ENCODE data around the gene LINGO1.

LINGO1 gene

GRCh38 chr15:77572186-77572585 lies 60.5 kb downstream of the LINGO1 start:
- Histone ChIP-seq H3K9me3 (ENCODE audit: control insufficient read depth, low read length) (no peaks in the 10 kb centered on the region), H3K36me3 (ENCODE audit: control insufficient read depth, insufficient read depth, low read length) (no peaks in the 10 kb centered on the region), H3K27me3 (ENCODE audit: control insufficient read depth, insufficient read depth, low read length, poor library complexity, severe bottlenecking) (no peaks in the 10 kb centered on the region), H3K27ac (ENCODE audit: insufficient read depth, low read depth, low read length, poor library complexity, severe bottlenecking) (no peak overlapping the region), H3K4me3 (ENCODE audit: insufficient read depth, low read depth, low read length) (no peak overlapping the region), H3K4me1 (ENCODE audit: control insufficient read depth, insufficient read depth, low read length) (peaks cover 26% of the 10 kb centered on the region)
- 88 to 92% methylated on average over 4 of the region's 4 CpGs for WGBS, 2 experiments

- Histone ChIP-seq H3K27me3 (ENCODE audit: control insufficient read depth, insufficient read depth, low read length, poor library complexity, severe bottlenecking) (no peaks in the 10 kb centered on the region), H3K4me1 (ENCODE audit: control insufficient read depth, insufficient read depth, low read length) (peaks cover 23% of the 10 kb centered on the region), H3K27ac (ENCODE audit: insufficient read depth, low read depth, low read length, poor library complexity, severe bottlenecking) (no peak overlapping the region), H3K36me3 (ENCODE audit: control insufficient read depth, insufficient read depth, low read length) (no peaks in the 10 kb centered on the region), H3K9me3 (ENCODE audit: control insufficient read depth, low read length) (no peaks in the 10 kb centered on the region), H3K4me3 (ENCODE audit: insufficient read depth, low read depth, low read length) (no peak overlapping the region)
- WGBS, 2 experiments: 82 to 83% methylated on average over 15 of the region's 15 CpGs
Observed at GRCh38 chr15:77571741-77572140, 61.0 kb downstream of the LINGO1 start.

GRCh38 chr15:77571181-77571580 lies 61.5 kb downstream of the LINGO1 start:
- Histone ChIP-seq H3K4me3 (ENCODE audit: insufficient read depth, low read depth, low read length) (no peak overlapping the region), H3K4me1 (ENCODE audit: control insufficient read depth, insufficient read depth, low read length) (peaks cover 27% of the 10 kb centered on the region), H3K36me3 (ENCODE audit: control insufficient read depth, insufficient read depth, low read length) (no peaks in the 10 kb centered on the region), H3K9me3 (ENCODE audit: control insufficient read depth, low read length) (no peaks in the 10 kb centered on the region), H3K27me3 (ENCODE audit: control insufficient read depth, insufficient read depth, low read length, poor library complexity, severe bottlenecking) (no peaks in the 10 kb centered on the region), H3K27ac (ENCODE audit: insufficient read depth, low read depth, low read length, poor library complexity, severe bottlenecking) (no peak overlapping the region)
- WGBS, 2 experiments: 87% methylated on average over 6 of the region's 6 CpGs

- H3K27me3 ChIP-seq (ENCODE audit: control insufficient read depth, insufficient read depth, low read length, poor library complexity, severe bottlenecking): no peaks in the 10 kb centered on the region
- 77 to 79% methylated on average over 6 of the region's 6 CpGs for WGBS, 2 experiments
- no peaks in the 10 kb centered on the region for H3K36me3 ChIP-seq (ENCODE audit: control insufficient read depth, insufficient read depth, low read length)
- peaks cover 33% of the 10 kb centered on the region for H3K4me1 ChIP-seq (ENCODE audit: control insufficient read depth, insufficient read depth, low read length)
- no peak overlapping the region for H3K4me3 ChIP-seq (ENCODE audit: insufficient read depth, low read depth, low read length)
- peak overlapping the region; percentile 63 for H3K27ac ChIP-seq (ENCODE audit: insufficient read depth, low read depth, low read length, poor library complexity, severe bottlenecking)
- H3K9me3 ChIP-seq (ENCODE audit: control insufficient read depth, low read length): no peaks in the 10 kb centered on the region
Observed at GRCh38 chr15:77569729-77570125, 63.0 kb downstream of the LINGO1 start.

- Histone ChIP-seq H3K27me3 (ENCODE audit: control insufficient read depth, insufficient read depth, low read length, poor library complexity, severe bottlenecking) (no peaks in the 10 kb centered on the region), H3K36me3 (ENCODE audit: control insufficient read depth, insufficient read depth, low read length) (no peaks in the 10 kb centered on the region), H3K4me1 (ENCODE audit: control insufficient read depth, insufficient read depth, low read length) (peaks cover 34% of the 10 kb centered on the region), H3K9me3 (ENCODE audit: control insufficient read depth, low read length) (no peaks in the 10 kb centered on the region), H3K27ac (ENCODE audit: insufficient read depth, low read depth, low read length, poor library complexity, severe bottlenecking) (peak overlapping the region; percentile 63), H3K4me3 (ENCODE audit: insufficient read depth, low read depth, low read length) (no peak overlapping the region)
- 74 to 78% methylated on average over 24 of the region's 24 CpGs for WGBS, 2 experiments
Observed at GRCh38 chr15:77568973-77569728, 63.6 kb downstream of the LINGO1 start.

GRCh38 chr15:77568014-77568972 lies 64.4 kb downstream of the LINGO1 start:
- Histone ChIP-seq H3K9me3 (ENCODE audit: control insufficient read depth, low read length) (no peaks in the 10 kb centered on the region), H3K27me3 (ENCODE audit: control insufficient read depth, insufficient read depth, low read length, poor library complexity, severe bottlenecking) (no peaks in the 10 kb centered on the region), H3K36me3 (ENCODE audit: control insufficient read depth, insufficient read depth, low read length) (no peaks in the 10 kb centered on the region), H3K4me1 (ENCODE audit: control insufficient read depth, insufficient read depth, low read length) (peaks cover 34% of the 10 kb centered on the region), H3K4me3 (ENCODE audit: insufficient read depth, low read depth, low read length) (no peak overlapping the region), H3K27ac (ENCODE audit: insufficient read depth, low read depth, low read length, poor library complexity, severe bottlenecking) (no peak overlapping the region)
- 88% methylated on average over 14 of the region's 14 CpGs for WGBS, 2 experiments

GRCh38 chr15:77567202-77567601 lies 65.5 kb downstream of the LINGO1 start:
- no peak overlapping the region for H3K4me3 ChIP-seq (ENCODE audit: insufficient read depth, low read depth, low read length)
- 86 to 89% methylated on average over 10 of the region's 10 CpGs for WGBS, 2 experiments
- H3K36me3 ChIP-seq (ENCODE audit: control insufficient read depth, insufficient read depth, low read length): no peaks in the 10 kb centered on the region
- H3K27ac ChIP-seq (ENCODE audit: insufficient read depth, low read depth, low read length, poor library complexity, severe bottlenecking): no peak overlapping the region
- H3K4me1 ChIP-seq (ENCODE audit: control insufficient read depth, insufficient read depth, low read length): peaks cover 34% of the 10 kb centered on the region
- H3K9me3 ChIP-seq (ENCODE audit: control insufficient read depth, low read length): no peaks in the 10 kb centered on the region
- no peaks in the 10 kb centered on the region for H3K27me3 ChIP-seq (ENCODE audit: control insufficient read depth, insufficient read depth, low read length, poor library complexity, severe bottlenecking)

- Histone ChIP-seq H3K4me3 (ENCODE audit: insufficient read depth, low read depth, low read length) (no peak overlapping the region), H3K9me3 (ENCODE audit: control insufficient read depth, low read length) (no peaks in the 10 kb centered on the region), H3K27me3 (ENCODE audit: control insufficient read depth, insufficient read depth, low read length, poor library complexity, severe bottlenecking) (no peaks in the 10 kb centered on the region), H3K27ac (ENCODE audit: insufficient read depth, low read depth, low read length, poor library complexity, severe bottlenecking) (no peak overlapping the region), H3K4me1 (ENCODE audit: control insufficient read depth, insufficient read depth, low read length) (peaks cover 34% of the 10 kb centered on the region), H3K36me3 (ENCODE audit: control insufficient read depth, insufficient read depth, low read length) (no peaks in the 10 kb centered on the region)
- WGBS, 2 experiments: 65 to 68% methylated on average over 4 of the region's 4 CpGs
Observed at GRCh38 chr15:77566092-77566491, 66.6 kb downstream of the LINGO1 start.

GRCh38 chr15:77565378-77565915 lies 67.3 kb downstream of the LINGO1 start:
- Histone ChIP-seq H3K27ac (ENCODE audit: insufficient read depth, low read depth, low read length, poor library complexity, severe bottlenecking) (no peak overlapping the region), H3K4me3 (ENCODE audit: insufficient read depth, low read depth, low read length) (no peak overlapping the region), H3K36me3 (ENCODE audit: control insufficient read depth, insufficient read depth, low read length) (no peaks in the 10 kb centered on the region), H3K27me3 (ENCODE audit: control insufficient read depth, insufficient read depth, low read length, poor library complexity, severe bottlenecking) (no peaks in the 10 kb centered on the region), H3K4me1 (ENCODE audit: control insufficient read depth, insufficient read depth, low read length) (peaks cover 34% of the 10 kb centered on the region), H3K9me3 (ENCODE audit: control insufficient read depth, low read length) (no peaks in the 10 kb centered on the region)
- 92 to 94% methylated on average over 25 of the region's 25 CpGs for WGBS, 2 experiments

GRCh38 chr15:77564938-77565337 lies 67.8 kb downstream of the LINGO1 start:
- Histone ChIP-seq H3K36me3 (ENCODE audit: control insufficient read depth, insufficient read depth, low read length) (no peaks in the 10 kb centered on the region), H3K4me1 (ENCODE audit: control insufficient read depth, insufficient read depth, low read length) (peaks cover 33% of the 10 kb centered on the region), H3K27me3 (ENCODE audit: control insufficient read depth, insufficient read depth, low read length, poor library complexity, severe bottlenecking) (no peaks in the 10 kb centered on the region), H3K4me3 (ENCODE audit: insufficient read depth, low read depth, low read length) (no peak overlapping the region), H3K9me3 (ENCODE audit: control insufficient read depth, low read length) (no peaks in the 10 kb centered on the region), H3K27ac (ENCODE audit: insufficient read depth, low read depth, low read length, poor library complexity, severe bottlenecking) (no peak overlapping the region)
- 75 to 80% methylated on average over 9 of the region's 9 CpGs for WGBS, 2 experiments

All from ectodermal cell (in vitro differentiated cells).